ENCODE data around the gene OR51B2.

Gene OR51B2

GRCh38 chr11:5288108-5288905, 35.8 kb downstream of the OR51B2 start:
- H3K4me3 ChIP-seq (ENCODE audit: low read length): no peak overlapping the region
- TF ChIP-seq CTCF (conservative IDR thresholded peaks at IDR 0.05; ENCODE audit: low read depth, low read length): no peak
- no peak for DNase-seq (ENCODE audit: low read depth)

GRCh38 chr11:5286901-5287300, 37.2 kb downstream of the OR51B2 start:
- no peak for TF ChIP-seq CTCF (conservative IDR thresholded peaks at IDR 0.05; ENCODE audit: low read depth, low read length)

GRCh38 chr11:5286351-5286750, 37.7 kb downstream of the OR51B2 start:
- H3K4me3 ChIP-seq (ENCODE audit: low read length): no peak overlapping the region
- DNase-seq (ENCODE audit: low read depth): no peak
- TF ChIP-seq CTCF (conservative IDR thresholded peaks at IDR 0.05; ENCODE audit: low read depth, low read length): no peak

More at GRCh38 chr11:5286901-5287300, 37.2 kb downstream of the OR51B2 start:
- no peak overlapping the region for H3K4me3 ChIP-seq (ENCODE audit: low read length)
- DNase-seq (ENCODE audit: low read depth): no peak

- no peak for DNase-seq (ENCODE audit: low read depth)
- TF ChIP-seq CTCF (conservative IDR thresholded peaks at IDR 0.05; ENCODE audit: low read depth, low read length): no peak
- no peak overlapping the region for H3K4me3 ChIP-seq (ENCODE audit: low read length)
Measured at GRCh38 chr11:5285703-5286340, 38.3 kb downstream of the OR51B2 start.

- DNase-seq (ENCODE audit: low read depth): no peak
- TF ChIP-seq CTCF (conservative IDR thresholded peaks at IDR 0.05; ENCODE audit: low read depth, low read length): no peak
- H3K4me3 ChIP-seq (ENCODE audit: low read length): no peak overlapping the region
Measured at GRCh38 chr11:5284637-5285036, 39.5 kb downstream of the OR51B2 start.

GRCh38 chr11:5283882-5284281, 40.2 kb downstream of the OR51B2 start:
- no peak for TF ChIP-seq CTCF (conservative IDR thresholded peaks at IDR 0.05; ENCODE audit: low read depth, low read length)
- no peak for DNase-seq (ENCODE audit: low read depth)
- H3K4me3 ChIP-seq (ENCODE audit: low read length): no peak overlapping the region

- TF ChIP-seq CTCF (conservative IDR thresholded peaks at IDR 0.05; ENCODE audit: low read depth, low read length): no peak
- H3K4me3 ChIP-seq (ENCODE audit: low read length): no peak overlapping the region
- DNase-seq (ENCODE audit: low read depth): no peak
Measured at GRCh38 chr11:5283086-5283485, 41.0 kb downstream of the OR51B2 start.

Measured in retinal pigment epithelial cell (primary cell).